HL-60/S4 (cell line): ENCODE results near the gene KIF6.
"Not testable (repeated sequence)": the region's sequence is repeated elsewhere in the genome, so short reads cannot be mapped to it uniquely, and the experiment has no call there.

Experiments used
- in situ Hi-C: fragments of 300-500 bp; cut with MboI; formaldehyde crosslinking; loops from 2 replicates; pipeline ENCODE4 v1.14.3; 2022; ENCODE audit warnings: low sequenced_read_pairs

The KIF6 gene

GRCh38 chr6:39723350-39723749 is 1.9 kb downstream of the KIF6 start:
- in situ Hi-C loops = not testable (repeated sequence)

GRCh38 chr6:39714802-39715201 is 10.4 kb downstream of the KIF6 start:
- in situ Hi-C loops = no loop called here

GRCh38 chr6:39707962-39708683 is 17.1 kb downstream of the KIF6 start:
- in situ Hi-C loops = no loop called here

GRCh38 chr6:39706819-39707335 is 18.3 kb downstream of the KIF6 start:
- in situ Hi-C loops = no loop called here

GRCh38 chr6:39702265-39702664 is 22.9 kb downstream of the KIF6 start:
- in situ Hi-C loops = no loop called here

GRCh38 chr6:39700362-39700761 is 24.8 kb downstream of the KIF6 start:
- in situ Hi-C loops = no loop called here

GRCh38 chr6:39698789-39699188 is 26.4 kb downstream of the KIF6 start:
- in situ Hi-C loops = no loop called here

GRCh38 chr6:39696986-39697788 is 28.0 kb downstream of the KIF6 start:
- in situ Hi-C loops = no loop called here

- in situ Hi-C loops = no loop called here
Measured at GRCh38 chr6:39695447-39695846, 29.8 kb downstream of the KIF6 start.

GRCh38 chr6:39693206-39693605 is 32.0 kb downstream of the KIF6 start:
- in situ Hi-C loops = no loop called here

- in situ Hi-C loops = no loop called here
Measured at GRCh38 chr6:39688494-39688893, 36.7 kb downstream of the KIF6 start.

- in situ Hi-C loops = no loop called here
Measured at GRCh38 chr6:39686976-39687375, 38.2 kb downstream of the KIF6 start.

- in situ Hi-C loops = no loop called here
Measured at GRCh38 chr6:39685938-39686337, 39.3 kb downstream of the KIF6 start.

GRCh38 chr6:39685489-39685826 is 39.8 kb downstream of the KIF6 start:
- in situ Hi-C loops = no loop called here

- in situ Hi-C loops = no loop called here
Measured at GRCh38 chr6:39684790-39685488, 40.3 kb downstream of the KIF6 start.

- in situ Hi-C loops = no loop called here
Measured at GRCh38 chr6:39681674-39682121, 43.5 kb downstream of the KIF6 start.

GRCh38 chr6:39678914-39679313 is 46.3 kb downstream of the KIF6 start:
- in situ Hi-C loops = no loop called here

- in situ Hi-C loops = not testable (repeated sequence)
Measured at GRCh38 chr6:39677318-39677717, 47.9 kb downstream of the KIF6 start.

GRCh38 chr6:39670519-39670918 is 54.7 kb downstream of the KIF6 start:
- in situ Hi-C loops = no loop called here

GRCh38 chr6:39669973-39670342 is 55.2 kb downstream of the KIF6 start:
- in situ Hi-C loops = no loop called here

GRCh38 chr6:39669207-39669972 is 55.8 kb downstream of the KIF6 start:
- in situ Hi-C loops = no loop called here
